Prostate gland (tissue), 2 donors: ENCODE results near the gene ITGA3.

Experiments
- CTCF ChIP-seq, 4 experiments: fragments of 200-600 bp in 2 of 4; fragments of 450-650 bp in 2 of 4; sonication (generic) in 2 of 4; IDR thresholded peaks; 1 replicate in 3 of 4; 2 replicates in 1 of 4; pipeline ENCODE4 v1.5.1; 2016 to 2019; ENCODE audit warnings: antibody characterized with exemption in 4 of 4, mild to moderate bottlenecking in 2 of 4, moderate library complexity in 2 of 4
- POLR2AphosphoS5 ChIP-seq: sonication (generic); formaldehyde crosslinking; IDR thresholded peaks from one replicate; pipeline ENCODE4 v1.6.1; 2017; ENCODE audit warnings: antibody characterized with exemption

DNA sequence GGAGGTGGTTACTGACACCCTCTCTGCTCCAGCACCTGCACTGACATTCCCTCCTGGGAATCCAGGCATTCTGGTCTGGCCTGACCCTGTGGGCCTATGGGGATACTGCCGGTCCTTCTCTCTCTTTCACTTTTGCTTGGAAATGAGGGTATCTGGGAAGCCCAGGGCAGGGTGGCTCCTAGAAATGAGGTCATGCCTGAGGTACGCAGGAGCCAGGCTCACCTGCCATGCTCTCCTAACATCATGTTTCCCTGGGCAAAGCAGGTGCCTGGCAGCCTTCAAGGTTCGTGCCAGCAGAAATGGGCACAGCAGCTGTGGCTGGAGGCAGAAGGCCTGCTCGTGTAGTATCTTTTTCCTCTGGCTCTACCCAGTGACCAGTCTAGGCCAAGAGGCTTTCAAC, 3.3 kb downstream of the ITGA3 start:
- no peak for TF ChIP-seq CTCF (IDR thresholded peaks at IDR 0.05)
- no peak for TF ChIP-seq POLR2AphosphoS5
